ENCODE data around the gene PLEKHH3. TPM values are rescaled to one million over a fixed set of nuclear protein-coding genes. Genes with fewer than 3 reads are reported as not detected.
"Not testable (repeated sequence)": the region's sequence is repeated elsewhere in the genome, so short reads cannot be mapped to it uniquely, and the experiment has no call there.

The PLEKHH3 gene
- total RNA-seq, 1 experiment from 2014 or later, result 26.2 TPM

GRCh38 chr17:42669705-42669976 is 7.2 kb downstream of the PLEKHH3 start:
- TF ChIP-seq CTCF (IDR thresholded peaks at IDR 0.05; ENCODE audit: insufficient read depth in 1 of 2, low read depth in 1 of 2, low read length in 1 of 2, severe bottlenecking in 1 of 2, unreplicated experiment in 1 of 2), result no peak
- Histone ChIP-seq H3K27me3 (replicated peaks; ENCODE audit: control insufficient read depth, insufficient read depth, low read length) (no peaks in the 10 kb centered on the region), H3K4me1 (peaks cover 3% of the 10 kb centered on the region; the same call in 1 of the 2 replicates), H3K36me3 (ENCODE audit: control insufficient read depth, insufficient read depth, low read length) (peaks cover 2% of the 10 kb centered on the region), H3K4me3 (ENCODE audit: low read depth, low read length) (no peak overlapping the region), H3K9me3 (no peaks in the 10 kb centered on the region)
- POLR2A ChIA-PET, result no interaction called here
- H3K9me3 Mint-ChIP-seq (ENCODE audit: unreplicated experiment), result no peaks in the 10 kb centered on the region
- no peak overlapping the region for H3K27ac Mint-ChIP-seq (ENCODE audit: unreplicated experiment)
- no TSS peak for BruUV-seq (replicated peaks)
- H3K4me3 Mint-ChIP-seq (ENCODE audit: unreplicated experiment), result no peak overlapping the region
- intact Hi-C loops (cut with micrococcal nuclease; ENCODE audit: unreplicated experiment), result no loop called here
- no peaks in the 10 kb centered on the region for H3K4me1 Mint-ChIP-seq (ENCODE audit: low read depth, unreplicated experiment)
- CTCF ChIA-PET, result no interaction called here
- H3K27me3 Mint-ChIP-seq (ENCODE audit: insufficient read depth, unreplicated experiment), result no peaks in the 10 kb centered on the region
- no peak for DNase-seq
- peaks cover 64% of the 10 kb centered on the region for H3K36me3 Mint-ChIP-seq (ENCODE audit: insufficient read depth, unreplicated experiment)

- no TSS peak for BruUV-seq (replicated peaks)
- intact Hi-C loops (cut with micrococcal nuclease; ENCODE audit: unreplicated experiment), result no loop called here
- CTCF ChIA-PET, result interaction anchor here (0.6 kb wide), 1 partner anchor 39 kb away, joined by 4 read pairs; no protein-coding TSS in a partner anchor
These were observed 9.5 kb downstream of the PLEKHH3 start for GRCh38 chr17:42667088-42667951.

DNA sequence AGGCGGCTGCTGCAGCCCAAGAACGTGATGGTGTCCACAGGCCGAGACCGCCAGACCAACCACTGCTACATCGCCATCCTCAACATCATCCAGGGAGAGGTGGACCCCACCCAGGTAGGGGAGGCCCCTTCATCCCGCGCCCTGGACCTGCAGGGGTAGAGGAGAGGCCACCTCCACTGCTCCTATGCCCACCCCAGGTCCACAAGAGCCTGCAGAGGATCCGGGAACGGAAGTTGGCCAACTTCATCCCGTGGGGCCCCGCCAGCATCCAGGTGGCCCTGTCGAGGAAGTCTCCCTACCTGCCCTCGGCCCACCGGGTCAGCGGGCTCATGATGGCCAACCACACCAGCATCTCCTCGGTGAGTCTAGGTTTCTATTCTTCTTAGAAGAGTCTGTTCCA is 10.7 kb downstream of the PLEKHH3 start:
- H3K27me3 ChIP-seq (replicated peaks; ENCODE audit: control insufficient read depth, insufficient read depth, low read length); H3K9me3 ChIP-seq; H3K9me3 Mint-ChIP-seq (ENCODE audit: unreplicated experiment); BruUV-seq (replicated peaks); H3K4me3 Mint-ChIP-seq (ENCODE audit: unreplicated experiment); POLR2A ChIA-PET; H3K27me3 Mint-ChIP-seq (ENCODE audit: insufficient read depth, unreplicated experiment); H3K27ac Mint-ChIP-seq (ENCODE audit: unreplicated experiment); intact Hi-C loops (cut with micrococcal nuclease; ENCODE audit: unreplicated experiment); H3K4me1 Mint-ChIP-seq (ENCODE audit: low read depth, unreplicated experiment); H3K36me3 ChIP-seq (ENCODE audit: control insufficient read depth, insufficient read depth, low read length); H3K4me3 ChIP-seq (ENCODE audit: low read depth, low read length); DNase-seq; H3K4me1 ChIP-seq: not testable (repeated sequence)
- H3K36me3 Mint-ChIP-seq (ENCODE audit: insufficient read depth, unreplicated experiment), result peaks cover 59% of the 10 kb centered on the region
- CTCF ChIA-PET, result interaction anchor here (0.9 kb wide), 1 partner anchor 56 kb away, joined by 3 read pairs; the partner anchor contains the start of gene TUBG1

More at GRCh38 chr17:42667088-42667951, 9.5 kb downstream of the PLEKHH3 start:
- no peaks in the 10 kb centered on the region; the same call in 1 of the 2 replicates for H3K36me3 ChIP-seq (ENCODE audit: control insufficient read depth, insufficient read depth, low read length)
- no peak for DNase-seq
- no peak overlapping the region for H3K4me3 ChIP-seq (ENCODE audit: low read depth, low read length)
- H3K27me3 ChIP-seq (replicated peaks; ENCODE audit: control insufficient read depth, insufficient read depth, low read length), result no peaks in the 10 kb centered on the region
- Mint-ChIP-seq H3K4me1 (ENCODE audit: low read depth, unreplicated experiment) (no peaks in the 10 kb centered on the region), H3K36me3 (ENCODE audit: insufficient read depth, unreplicated experiment) (peaks cover 70% of the 10 kb centered on the region), H3K4me3 (ENCODE audit: unreplicated experiment) (no peak overlapping the region), H3K27ac (ENCODE audit: unreplicated experiment) (no peak overlapping the region), H3K27me3 (ENCODE audit: insufficient read depth, unreplicated experiment) (no peaks in the 10 kb centered on the region), H3K9me3 (ENCODE audit: unreplicated experiment) (no peaks in the 10 kb centered on the region)
- no peak for TF ChIP-seq CTCF (IDR thresholded peaks at IDR 0.05; ENCODE audit: insufficient read depth in 1 of 2, low read depth in 1 of 2, low read length in 1 of 2, severe bottlenecking in 1 of 2, unreplicated experiment in 1 of 2)
- POLR2A ChIA-PET, result no interaction called here
- H3K9me3 ChIP-seq, result no peaks in the 10 kb centered on the region
- no peaks in the 10 kb centered on the region for H3K4me1 ChIP-seq

Data from Caco-2 (cell line).